RWPE2 (cell line): ENCODE results near the gene DDX51.

Source experiments
- ATAC-seq: fragments of 200-7000 bp; cut with Tn5 transposase; 3 replicates; pipeline ENCODE4 v1.9.1; 2021; ENCODE audit warnings: low read depth
- DNase-seq: peaks from one replicate; pipeline ENCODE4 v3.0.0-alpha.2; 2020; ENCODE audit warnings: low spot score
- H3K27ac ChIP-seq: fragments of 450-650 bp; 2 replicates; pipeline ENCODE4 v1.5.1; 2017; ENCODE audit warnings: mild to moderate bottlenecking; ENCODE audit not compliant: poor library complexity, severe bottlenecking
- H3K27me3 ChIP-seq: fragments of 250-450 bp; sonication (Bioruptor Pico); 2 replicates; pipeline ENCODE4 v1.5.1; 2021; ENCODE audit warnings: mild to moderate bottlenecking, moderate library complexity; ENCODE audit not compliant: insufficient read depth, poor library complexity, severe bottlenecking
- H3K36me3 ChIP-seq: fragments of 250-450 bp; sonication (Bioruptor Pico); 2 replicates; pipeline ENCODE4 v1.5.1; 2020; ENCODE audit warnings: low read depth, mild to moderate bottlenecking, moderate library complexity
- H3K4me1 ChIP-seq: fragments of 250-450 bp; sonication (Bioruptor Pico); 2 replicates; pipeline ENCODE4 v1.5.1; 2021; ENCODE audit warnings: mild to moderate bottlenecking, moderate library complexity; ENCODE audit not compliant: insufficient read depth, poor library complexity, severe bottlenecking
- H3K4me3 ChIP-seq: fragments of 250-450 bp; sonication (Bioruptor Pico); 2 replicates; pipeline ENCODE4 v1.5.1; 2021; ENCODE audit warnings: mild to moderate bottlenecking, moderate library complexity; ENCODE audit not compliant: severe bottlenecking
- H3K9me3 ChIP-seq: fragments of 250-450 bp; sonication (Bioruptor Pico); 2 replicates; pipeline ENCODE4 v1.5.1; 2021; ENCODE audit warnings: mild to moderate bottlenecking, moderate library complexity; ENCODE audit not compliant: severe bottlenecking
- TF ChIP-seq, protein P1 (sequence below): fragments of 450-650 bp; IDR thresholded peaks from one replicate; pipeline ENCODE4 v1.5.1; 2017; ENCODE audit warnings: mild to moderate bottlenecking, moderate library complexity; ENCODE audit not compliant: poor library complexity, severe bottlenecking

Gene DDX51

GRCh38 chr12:132099739-132100138 lies 44.4 kb downstream of the DDX51 start:
- TF ChIP-seq, protein P1, sequence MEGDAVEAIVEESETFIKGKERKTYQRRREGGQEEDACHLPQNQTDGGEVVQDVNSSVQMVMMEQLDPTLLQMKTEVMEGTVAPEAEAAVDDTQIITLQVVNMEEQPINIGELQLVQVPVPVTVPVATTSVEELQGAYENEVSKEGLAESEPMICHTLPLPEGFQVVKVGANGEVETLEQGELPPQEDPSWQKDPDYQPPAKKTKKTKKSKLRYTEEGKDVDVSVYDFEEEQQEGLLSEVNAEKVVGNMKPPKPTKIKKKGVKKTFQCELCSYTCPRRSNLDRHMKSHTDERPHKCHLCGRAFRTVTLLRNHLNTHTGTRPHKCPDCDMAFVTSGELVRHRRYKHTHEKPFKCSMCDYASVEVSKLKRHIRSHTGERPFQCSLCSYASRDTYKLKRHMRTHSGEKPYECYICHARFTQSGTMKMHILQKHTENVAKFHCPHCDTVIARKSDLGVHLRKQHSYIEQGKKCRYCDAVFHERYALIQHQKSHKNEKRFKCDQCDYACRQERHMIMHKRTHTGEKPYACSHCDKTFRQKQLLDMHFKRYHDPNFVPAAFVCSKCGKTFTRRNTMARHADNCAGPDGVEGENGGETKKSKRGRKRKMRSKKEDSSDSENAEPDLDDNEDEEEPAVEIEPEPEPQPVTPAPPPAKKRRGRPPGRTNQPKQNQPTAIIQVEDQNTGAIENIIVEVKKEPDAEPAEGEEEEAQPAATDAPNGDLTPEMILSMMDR = no peak
- Histone ChIP-seq H3K9me3 (no peaks in the 10 kb centered on the region), H3K36me3 (peaks cover 26% of the 10 kb centered on the region)

GRCh38 chr12:132095520-132096409 lies 48.4 kb downstream of the DDX51 start:
- Histone ChIP-seq H3K4me3 (no peak overlapping the region), H3K36me3 (peaks cover 47% of the 10 kb centered on the region), H3K9me3 (no peaks in the 10 kb centered on the region), H3K4me1 (no peaks in the 10 kb centered on the region), H3K27me3 (no peaks in the 10 kb centered on the region), H3K27ac (no peak overlapping the region)
- ATAC-seq (no peak), DNase-seq (no peak)
- TF ChIP-seq, protein P1 = no peak

More at GRCh38 chr12:132099739-132100138, 44.4 kb downstream of the DDX51 start:
- DNase-seq (no peak), ATAC-seq (no peak)
- Histone ChIP-seq H3K27me3 (no peaks in the 10 kb centered on the region), H3K27ac (no peak overlapping the region), H3K4me1 (no peaks in the 10 kb centered on the region), H3K4me3 (no peak overlapping the region)

GRCh38 chr12:132094269-132094891 lies 49.7 kb downstream of the DDX51 start:
- no peak overlapping the region for H3K4me3 ChIP-seq
- no peaks in the 10 kb centered on the region for H3K9me3 ChIP-seq
- ATAC-seq (no peak), DNase-seq (no peak)
- H3K36me3 ChIP-seq = peaks cover 60% of the 10 kb centered on the region
- TF ChIP-seq, protein P1 = no peak
- no peak overlapping the region for H3K27ac ChIP-seq
- H3K27me3 ChIP-seq = no peaks in the 10 kb centered on the region
- no peaks in the 10 kb centered on the region for H3K4me1 ChIP-seq

DNA sequence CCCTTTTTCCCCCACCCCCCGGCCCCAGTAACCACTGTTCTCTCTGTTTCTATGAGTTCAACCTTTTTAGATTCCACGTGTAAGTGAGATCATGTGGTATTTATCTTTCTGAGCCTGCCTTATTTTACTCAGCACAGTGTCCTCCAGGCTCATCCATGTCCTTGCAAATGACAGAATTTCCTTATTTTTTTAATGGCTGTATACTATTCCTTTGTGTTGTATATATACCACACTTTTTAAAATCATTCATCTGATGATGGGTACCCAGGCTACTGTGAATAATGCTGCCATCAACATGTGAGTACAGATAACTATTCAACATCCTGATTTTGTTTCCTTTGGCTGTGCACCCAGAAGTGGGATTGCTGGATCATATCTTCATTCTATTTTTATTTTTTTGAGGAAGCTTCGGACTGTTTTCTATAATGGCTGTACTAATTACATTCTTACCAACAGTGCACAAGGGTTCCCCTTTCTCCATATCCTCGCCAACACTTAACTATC lies 54.7 kb downstream of the DDX51 start:
- no peak for DNase-seq
- Histone ChIP-seq H3K27me3 (no peaks in the 10 kb centered on the region), H3K4me1 (peaks cover 5% of the 10 kb centered on the region), H3K27ac (no peak overlapping the region), H3K36me3 (peaks cover 45% of the 10 kb centered on the region), H3K4me3 (no peak overlapping the region), H3K9me3 (no peaks in the 10 kb centered on the region)
- no peak for ATAC-seq
- TF ChIP-seq, protein P1 = no peak
